Astrocyte (in vitro differentiated cells and primary cell): ENCODE results near the gene FUT1. TPM values are rescaled to one million over a fixed set of nuclear protein-coding genes. Genes with fewer than 3 reads are reported as not detected.
A peak's percentile ranks its signal among the peaks of the same experiment; 100 is the strongest.

Source experiments
- DNase-seq: peaks from one replicate; pipeline ENCODE4 v3.0.0-alpha.2; 2010; ENCODE audit warnings: low read depth
- FAIRE-seq: peaks from 2 replicates; lab custom pipeline; 2011; peaks lifted over from hg19 to GRCh38; lab: Jason Lieb, UNC
- H2AFZ ChIP-seq: 2 replicates; pipeline ENCODE4 v1.6.0; 2012; ENCODE audit warnings: low read depth, low read length, inconsistent platforms
- H3K27ac ChIP-seq: 2 replicates; pipeline ENCODE4 v1.5.1; 2011; ENCODE audit warnings: low read depth, low read length, inconsistent platforms
- H3K27me3 ChIP-seq: 2 replicates; pipeline ENCODE4 v1.6.0; 2011; ENCODE audit warnings: low read length, inconsistent platforms; ENCODE audit not compliant: insufficient read depth
- H3K36me3 ChIP-seq: 2 replicates; pipeline ENCODE4 v1.5.1; 2011; ENCODE audit warnings: low read length, inconsistent platforms; ENCODE audit not compliant: insufficient read depth
- H3K4me1 ChIP-seq: 2 replicates; pipeline ENCODE4 v1.5.1; 2011; ENCODE audit warnings: low read length, inconsistent platforms; ENCODE audit not compliant: insufficient read depth
- H3K4me2 ChIP-seq: 2 replicates; pipeline ENCODE4 v1.6.0; 2012; ENCODE audit warnings: low read length, inconsistent platforms
- H3K4me3 ChIP-seq: 2 replicates; pipeline ENCODE4 v1.5.1; 2011; ENCODE audit warnings: low read depth, mild to moderate bottlenecking, low read length, inconsistent platforms; ENCODE audit not compliant: insufficient read depth
- H3K79me2 ChIP-seq: 2 replicates; pipeline ENCODE4 v1.6.0; 2012; ENCODE audit warnings: mild to moderate bottlenecking, low read length, inconsistent platforms; ENCODE audit not compliant: insufficient read depth
- H3K9ac ChIP-seq: 2 replicates; pipeline ENCODE4 v1.6.0; 2012; ENCODE audit warnings: mild to moderate bottlenecking, low read length, inconsistent platforms
- H3K9me3 ChIP-seq: 2 replicates; pipeline ENCODE4 v1.5.1; 2012; ENCODE audit warnings: low read depth, mild to moderate bottlenecking, low read length, inconsistent platforms; ENCODE audit not compliant: insufficient read depth
- H4K20me1 ChIP-seq: 2 replicates; pipeline ENCODE4 v1.6.0; 2012; ENCODE audit warnings: low read length, inconsistent platforms; ENCODE audit not compliant: insufficient read depth
- H3K27ac Mint-ChIP-seq: one replicate; pipeline ENCODE4 v1.8.0; 2021; ENCODE audit warnings: mild to moderate bottlenecking, mixed read lengths; ENCODE audit not compliant: unreplicated experiment
- H3K27me3 Mint-ChIP-seq: one replicate; pipeline ENCODE4 v1.8.0; 2021; ENCODE audit warnings: low read depth, mixed read lengths; ENCODE audit not compliant: unreplicated experiment
- H3K36me3 Mint-ChIP-seq: one replicate; pipeline ENCODE4 v1.8.0; 2021; ENCODE audit warnings: low read depth, mixed read lengths; ENCODE audit not compliant: unreplicated experiment
- H3K4me1 Mint-ChIP-seq: one replicate; pipeline ENCODE4 v1.8.0; 2021; ENCODE audit warnings: low read depth, mixed read lengths; ENCODE audit not compliant: unreplicated experiment
- H3K4me3 Mint-ChIP-seq: one replicate; pipeline ENCODE4 v1.8.0; 2021; ENCODE audit warnings: mild to moderate bottlenecking, moderate library complexity, mixed read lengths; ENCODE audit not compliant: unreplicated experiment
- H3K9me3 Mint-ChIP-seq: one replicate; pipeline ENCODE4 v1.8.0; 2021; ENCODE audit warnings: mild to moderate bottlenecking, mixed read lengths; ENCODE audit not compliant: unreplicated experiment
- EZH2 ChIP-seq: IDR thresholded peaks from 2 replicates; pipeline ENCODE4 v1.6.1; 2012; ENCODE audit warnings: mild to moderate bottlenecking, low read length, inconsistent platforms; ENCODE audit not compliant: insufficient read depth
- total RNA-seq: library from RNA; stranded (reverse); gene quantifications from 2 replicates; pipeline ENCODE4 v1.2.1, GENCODE V29; 2021
- TF ChIP-seq, protein P1 (sequence below): IDR thresholded peaks from 2 replicates; pipeline ENCODE4 v1.5.1; 2011; ENCODE audit warnings: low read depth, mild to moderate bottlenecking, inconsistent platforms, low read length, moderate library complexity; ENCODE audit not compliant: insufficient read depth

Gene FUT1
- total RNA-seq, 1 donor from 2014 or later, result 0.91 TPM

DNA sequence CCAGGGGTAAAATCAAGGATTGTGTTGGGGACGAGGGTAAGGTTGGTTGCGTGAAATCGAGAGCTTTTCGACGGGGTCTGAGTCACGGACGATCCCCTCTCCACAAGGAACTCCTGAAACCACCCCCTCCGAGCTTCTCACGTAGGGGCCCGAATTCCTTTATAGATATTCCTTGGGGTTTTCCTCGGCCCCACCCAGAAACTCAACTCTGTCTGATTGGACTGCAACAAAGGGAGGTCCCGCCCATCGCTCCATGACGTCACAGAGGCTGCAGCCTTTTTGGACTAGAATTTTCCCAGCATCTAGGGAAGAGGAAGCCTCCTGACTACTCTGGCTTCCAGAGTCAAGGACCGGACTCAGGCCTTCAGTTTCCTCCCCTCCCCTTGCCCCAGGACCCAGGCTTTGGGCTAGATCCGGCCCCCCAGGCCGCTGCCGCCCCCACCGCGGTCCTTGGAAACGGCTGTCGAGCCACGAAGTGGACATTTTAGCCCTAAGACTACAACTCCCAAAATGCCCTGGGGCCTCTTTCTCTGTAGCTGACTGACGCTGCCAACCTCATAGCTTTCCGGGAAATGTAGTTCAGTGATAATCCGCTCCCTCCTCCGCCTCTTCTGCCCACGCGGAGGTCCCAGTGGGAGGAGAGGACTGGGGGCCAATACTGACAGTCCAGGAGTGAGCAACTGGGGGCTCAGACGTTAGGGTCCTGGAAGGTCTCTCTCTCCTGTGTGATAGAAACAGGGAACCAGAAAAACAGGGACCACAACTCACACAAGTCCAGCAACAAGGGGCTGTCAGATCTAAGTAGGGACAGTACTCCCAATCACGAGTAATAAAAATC, 5.5 kb downstream of the FUT1 start, which contains the start of gene IZUMO1:
Gene IZUMO1 (minus strand): TSS at position 172 of the 838 bp plus-strand sequence. CDS start 1,050 bp downstream, outside the sequence.
- H2AFZ ChIP-seq, result peak within 1 kb of the TSS; percentile 93
- peaks cover 10% of the 10 kb centered on the region for H3K27me3 Mint-ChIP-seq
- H3K27ac ChIP-seq, result peak within 1 kb of the TSS; percentile 89
- peak within 1 kb of the TSS; percentile 94 for H3K4me2 ChIP-seq
- H3K36me3 Mint-ChIP-seq, result no peaks in the 10 kb centered on the region
- peaks cover 2% of the 10 kb centered on the region for H3K9me3 Mint-ChIP-seq
- DNase-seq (peak; percentile 81), FAIRE-seq (no peak)
- H3K9me3 ChIP-seq, result no peaks in the 10 kb centered on the region
- no peaks in the 10 kb centered on the region for H4K20me1 ChIP-seq
- H3K36me3 ChIP-seq, result no peaks in the 10 kb centered on the region
- no peaks in the 10 kb centered on the region for H3K79me2 ChIP-seq
- peaks cover 5% of the 10 kb centered on the region for H3K4me1 ChIP-seq
- no peaks in the 10 kb centered on the region for H3K4me1 Mint-ChIP-seq
- H3K27me3 ChIP-seq, result peaks cover 3% of the 10 kb centered on the region
- H3K27ac Mint-ChIP-seq, result peak within 1 kb of the TSS; percentile 75
- peak within 1 kb of the TSS; percentile 86 for H3K9ac ChIP-seq
- TF ChIP-seq, protein P1, sequence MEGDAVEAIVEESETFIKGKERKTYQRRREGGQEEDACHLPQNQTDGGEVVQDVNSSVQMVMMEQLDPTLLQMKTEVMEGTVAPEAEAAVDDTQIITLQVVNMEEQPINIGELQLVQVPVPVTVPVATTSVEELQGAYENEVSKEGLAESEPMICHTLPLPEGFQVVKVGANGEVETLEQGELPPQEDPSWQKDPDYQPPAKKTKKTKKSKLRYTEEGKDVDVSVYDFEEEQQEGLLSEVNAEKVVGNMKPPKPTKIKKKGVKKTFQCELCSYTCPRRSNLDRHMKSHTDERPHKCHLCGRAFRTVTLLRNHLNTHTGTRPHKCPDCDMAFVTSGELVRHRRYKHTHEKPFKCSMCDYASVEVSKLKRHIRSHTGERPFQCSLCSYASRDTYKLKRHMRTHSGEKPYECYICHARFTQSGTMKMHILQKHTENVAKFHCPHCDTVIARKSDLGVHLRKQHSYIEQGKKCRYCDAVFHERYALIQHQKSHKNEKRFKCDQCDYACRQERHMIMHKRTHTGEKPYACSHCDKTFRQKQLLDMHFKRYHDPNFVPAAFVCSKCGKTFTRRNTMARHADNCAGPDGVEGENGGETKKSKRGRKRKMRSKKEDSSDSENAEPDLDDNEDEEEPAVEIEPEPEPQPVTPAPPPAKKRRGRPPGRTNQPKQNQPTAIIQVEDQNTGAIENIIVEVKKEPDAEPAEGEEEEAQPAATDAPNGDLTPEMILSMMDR, result no peak
- TF ChIP-seq EZH2, result no peak
- peak within 1 kb of the TSS; percentile 70 for H3K4me3 Mint-ChIP-seq
- H3K4me3 ChIP-seq, result peak within 1 kb of the TSS; percentile 69

DNA sequence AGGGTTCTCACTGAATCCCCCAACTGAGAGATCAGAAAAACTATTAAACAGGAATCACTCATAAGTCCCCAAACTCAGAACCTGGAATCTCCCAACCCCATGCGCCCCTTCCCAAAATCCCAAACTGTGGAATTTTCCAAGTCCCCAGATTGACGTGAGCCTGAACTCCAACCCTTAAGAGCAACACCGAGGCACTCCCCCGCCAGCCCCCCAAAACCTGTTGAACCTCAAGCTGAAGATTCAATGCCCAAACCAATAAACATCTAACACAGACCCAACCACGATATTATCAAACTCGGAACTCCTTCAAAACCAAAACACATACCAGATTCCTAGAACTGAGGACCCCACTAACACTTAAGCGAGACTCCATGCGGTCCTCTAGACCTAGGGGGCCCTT, 6.3 kb downstream of the FUT1 start:
- Mint-ChIP-seq H3K4me3 (no peak overlapping the region), H3K27me3 (peaks cover 10% of the 10 kb centered on the region), H3K9me3 (peaks cover 4% of the 10 kb centered on the region), H3K36me3 (no peaks in the 10 kb centered on the region), H3K27ac (no peak overlapping the region), H3K4me1 (no peaks in the 10 kb centered on the region)
- Histone ChIP-seq H3K9ac (peak overlapping the region; percentile 86), H3K9me3 (no peaks in the 10 kb centered on the region), H3K4me1 (peaks cover 5% of the 10 kb centered on the region), H4K20me1 (no peaks in the 10 kb centered on the region), H3K27me3 (peaks cover 3% of the 10 kb centered on the region), H3K4me2 (peak overlapping the region; percentile 94), H3K79me2 (no peaks in the 10 kb centered on the region), H3K27ac (peak overlapping the region; percentile 89), H3K36me3 (no peaks in the 10 kb centered on the region), H2AFZ (peak overlapping the region; percentile 93), H3K4me3 (peak overlapping the region; percentile 69)
- DNase-seq (no peak), FAIRE-seq (no peak)
- TF ChIP-seq, protein P1, result no peak
- TF ChIP-seq EZH2, result no peak
